HepG2 (cell line): Measurements from ENCODE around the gene SDHAF3. TPM values are rescaled to one million over a fixed set of nuclear protein-coding genes. Genes with fewer than 3 reads are reported as not detected.

Experiments used
- ATAC-seq: fragments of 200-7000 bp; cut with Tn5 transposase; 3 replicates; pipeline ENCODE4 v1.9.1; 2020; ENCODE audit warnings: mild to moderate bottlenecking, moderate library complexity
- BruUV-seq: library from RNA; stranded (reverse); fragments of 400-500 nt; replicated peaks from 2 replicates; lab custom pipeline; 2021; lab: Mats Ljungman, UMichigan
- CTCF ChIA-PET: fragments of 300-600 bp; formaldehyde crosslinking; extraction: SDS; loops from one replicate; lab custom pipeline; 2021; ENCODE audit warnings: low total read pairs, inconsistent platforms, low intra/inter-chr PET ratio; lab: Yijun Ruan, JAX
- POLR2A ChIA-PET: fragments of 350-600 bp; sonication (Branson Sonifier 250); formaldehyde crosslinking; loops from one replicate; lab custom pipeline; 2020; ENCODE audit warnings: antibody characterized with exemption, inconsistent platforms; lab: Yijun Ruan, JAX
- DNase-seq: peaks from one replicate; pipeline ENCODE4 v3.0.0-alpha.2; 2015; ENCODE audit warnings: low spot score
- FAIRE-seq: peaks from 3 replicates; lab custom pipeline; 2011; peaks lifted over from hg19 to GRCh38; lab: Jason Lieb, UNC
- H2AFZ ChIP-seq: one replicate; pipeline ENCODE4 v1.6.1; 2011; ENCODE audit warnings: low read length, inconsistent platforms
- H3K27ac ChIP-seq: fragments of 300-600 bp; 3 replicates; pipeline ENCODE4 v1.8.0; 2011; ENCODE audit warnings: mixed run types, mild to moderate bottlenecking, mixed read lengths, low read length, inconsistent platforms; ENCODE audit not compliant: insufficient read depth; ENCODE audit errors: extremely low read length
- H3K27me3 ChIP-seq, 2 experiments: fragments of 200-600 bp in 1 of 2; 2 replicates in 1 of 2; 3 replicates in 1 of 2; pipeline versions ENCODE4 v1.6.0 to v1.8.0; 2011; ENCODE audit warnings: low read length in 2 of 2, mild to moderate bottlenecking in 2 of 2, moderate library complexity in 2 of 2, inconsistent platforms in 1 of 2; ENCODE audit not compliant: insufficient read depth in 2 of 2, control insufficient read depth in 1 of 2
- H3K36me3 ChIP-seq, 2 experiments: fragments of 200-600 bp in 1 of 2; replicated peaks in 1 of 2; 2 replicates in 1 of 2; 3 replicates in 1 of 2; pipeline versions ENCODE4 v1.5.1 to v1.8.0; 2011; ENCODE audit warnings: low read length in 2 of 2, inconsistent platforms in 1 of 2; ENCODE audit not compliant: insufficient read depth in 2 of 2, control insufficient read depth in 1 of 2
- H3K4me1 ChIP-seq: 2 replicates; pipeline ENCODE4 v1.5.1; 2012; ENCODE audit warnings: low read length, inconsistent platforms; ENCODE audit not compliant: insufficient read depth
- H3K4me2 ChIP-seq: 2 replicates; pipeline ENCODE4 v1.6.0; 2011; ENCODE audit warnings: low read depth, low read length, inconsistent platforms
- H3K4me3 ChIP-seq, 3 experiments: fragments of 200-600 bp in 1 of 3; sonication (generic), shearing (Covaris generic) in 1 of 3; replicated peaks in 1 of 3; 2 replicates each; pipeline ENCODE4 v1.5.1; 2011 to 2016; ENCODE audit warnings: low read length in 3 of 3, inconsistent platforms in 2 of 3, low read depth in 2 of 3, mild to moderate bottlenecking in 2 of 3, control low read depth in 1 of 3, mixed read lengths in 1 of 3; ENCODE audit not compliant: insufficient read depth in 1 of 3
- H3K79me2 ChIP-seq: one replicate; pipeline ENCODE4 v1.6.1; 2011; ENCODE audit warnings: low read length, inconsistent platforms; ENCODE audit not compliant: insufficient read depth
- H3K9ac ChIP-seq: 2 replicates; pipeline ENCODE4 v1.6.0; 2011; ENCODE audit warnings: mild to moderate bottlenecking, low read depth, low read length, inconsistent platforms; ENCODE audit not compliant: insufficient read depth
- H3K9me3 ChIP-seq: 2 replicates; pipeline ENCODE4 v1.5.1; 2012; ENCODE audit warnings: mild to moderate bottlenecking, low read length
- H4K20me1 ChIP-seq: 2 replicates; pipeline ENCODE4 v1.6.0; 2011; ENCODE audit warnings: inconsistent platforms, mild to moderate bottlenecking, low read length, moderate library complexity; ENCODE audit not compliant: insufficient read depth
- ARID3A ChIP-seq: IDR thresholded peaks from 2 replicates; pipeline ENCODE4 v1.6.1; 2012; ENCODE audit warnings: low read depth, low read length, improper control_type of control experiment
- CBX2 ChIP-seq, 2 experiments: fragments of 200-600 bp in 1 of 2; sonication (generic); formaldehyde crosslinking in 1 of 2; IDR thresholded peaks; 2 replicates each; pipeline versions ENCODE4 v1.7.0 to v1.8.1; 2018 to 2022; ENCODE audit warnings: low read depth in 2 of 2, low read length in 1 of 2, mild to moderate bottlenecking in 1 of 2, missing genetic modification reagents in 1 of 2
- CHD2 ChIP-seq: IDR thresholded peaks from 2 replicates; pipeline ENCODE4 v1.6.1; 2011; ENCODE audit warnings: low read depth, low read length, improper control_type of control experiment
- KDM1A ChIP-seq: IDR thresholded peaks from 2 replicates; pipeline ENCODE4 v1.6.1; 2016; ENCODE audit warnings: missing compliant biosample characterization
- MAFK ChIP-seq, 2 experiments: IDR thresholded peaks in 1 of 2; conservative IDR thresholded peaks in 1 of 2; 2 replicates each; pipeline ENCODE4 v1.6.1; 2011; ENCODE audit warnings: improper control_type of control experiment in 2 of 2, low read length in 2 of 2
- MLXIP ChIP-seq: sonication (generic); formaldehyde crosslinking; IDR thresholded peaks from 2 replicates; pipeline ENCODE4 v1.9.0; 2021; ENCODE audit warnings: missing genetic modification reagents, borderline replicate concordance
- SALL2 ChIP-seq: sonication (generic); formaldehyde crosslinking; IDR thresholded peaks from 2 replicates; pipeline ENCODE4 v1.8.1; 2023; ENCODE audit warnings: mild to moderate bottlenecking, missing genetic modification reagents, inconsistent platforms
- SMC3 ChIP-seq: IDR thresholded peaks from 2 replicates; pipeline ENCODE4 v1.6.1; 2011; ENCODE audit warnings: low read length, improper control_type of control experiment
- ZNF124 ChIP-seq: sonication (generic); formaldehyde crosslinking; IDR thresholded peaks from 2 replicates; pipeline ENCODE4 v1.4.0; 2020; ENCODE audit warnings: missing genetic modification reagents
- WGBS: methylation state at CpG from one replicate; pipeline ENCODE4 v1.1.6; 2017; ENCODE audit warnings: low lambda C conversion rate; 5-methylcytosine and 5-hydroxymethylcytosine counted together
- in situ Hi-C: cut with HindIII; loops from 2 replicates; pipeline ENCODE4 v1.10.0; 2017; ENCODE audit warnings: low pct_unique_long_range_greater_than_20kb; ENCODE audit not compliant: extremely low pct_ligation_motif_present
- intact Hi-C: fragments of 100-400 bp; cut with micrococcal nuclease; formaldehyde crosslinking; loops from one replicate; pipeline ENCODE4 v1.10.0; 2022; ENCODE audit not compliant: unreplicated experiment
- polyA plus RNA-seq, 8 experiments: library from polyadenylated mRNA; depleted of rRNA in 3 of 8; stranded (reverse) in 7 of 8; unstranded in 1 of 8; fragments of >200 nt; fragmentation: Illumina TruSeq in 4 of 8; extraction: Trizol in 4 of 8; gene quantifications; 2 replicates each; pipeline versions ENCODE4 v1.2.1 to v1.2.3, GENCODE V29; 2011 to 2016; ENCODE audit warnings: low read depth in 4 of 8, missing spikeins in 1 of 8, mixed read lengths in 1 of 8; ENCODE audit not compliant: insufficient read depth in 1 of 8
- total RNA-seq, 5 experiments: library from RNA; depleted of rRNA; stranded (reverse); fragments of >200 nt; fragmentation: Illumina TruSeq; extraction: Trizol; gene quantifications; 2 replicates each; pipeline ENCODE4 v1.2.3, GENCODE V29; 2016; ENCODE audit warnings: low read depth in 1 of 5

SDHAF3 gene
- total and polyA plus RNA-seq, 2 of the 13 experiments (the other 11 are each of a cell fraction or from before 2014, with no cell fraction given) = 15.2 to 32.6 TPM

GRCh38 chr7:97104719-97105238 is 12.7 kb upstream of the SDHAF3 start (continued):
- TF ChIP-seq MLXIP = no peak
- TF ChIP-seq CBX2 (IDR thresholded peaks at IDR 0.05; ENCODE audit: low read depth, low read length) = no peak
- TF ChIP-seq CBX2 (CRISPR knock-in tag; IDR thresholded peaks at IDR 0.05; ENCODE audit: low read depth) = no peak
- TF ChIP-seq CHD2 = no peak
- TF ChIP-seq SMC3 = peak; percentile 86

- H3K79me2 ChIP-seq = no peaks in the 10 kb centered on the region
- no peaks in the 10 kb centered on the region for H4K20me1 ChIP-seq
- H3K4me3 ChIP-seq = no peak overlapping the region
- peaks cover 6% of the 10 kb centered on the region; the same call in 1 of the 2 replicates for H3K9me3 ChIP-seq
- ChIA-PET CTCF (interaction anchor here (1.9 kb wide), 1 partner anchor 739 kb away, joined by 3 read pairs; no protein-coding TSS in a partner anchor), POLR2A (no interaction called here)
- WGBS = 2% methylated on average over 2 of the region's 2 CpGs
- no peak overlapping the region for H3K27ac ChIP-seq
- no peaks in the 10 kb centered on the region; the same call in 1 of the 2 replicates for H3K4me1 ChIP-seq
- BruUV-seq = no TSS peak
- H2AFZ ChIP-seq = no peak overlapping the region
- FAIRE-seq (no peak), ATAC-seq (no peak), DNase-seq (no peak)
- H3K36me3 ChIP-seq = no peaks in the 10 kb centered on the region
- H3K27me3 ChIP-seq = peaks cover 0 to 3% of the 10 kb centered on the region in 2 experiments; a peak in 1 of 5 replicates
- in situ Hi-C loops (no loop called here), intact Hi-C loops (no loop called here)
- H3K9ac ChIP-seq = no peak overlapping the region
- TF ChIP-seq ARID3A (no peak), MAFK (conservative IDR thresholded peaks at IDR 0.05 in 1 of 2, IDR thresholded peaks at IDR 0.05 in 1 of 2; ENCODE audit: low read length in 2 of 2) (no peak), KDM1A (CRISPR knock-in tag) (no peak), SALL2 (CRISPR knock-in tag) (no peak), ZNF124 (CRISPR knock-in tag) (peak; percentile 96; the same call in 1 of the 2 replicates)
- H3K4me2 ChIP-seq = no peak overlapping the region
Measured at GRCh38 chr7:97107192-97107800, 10.2 kb upstream of the SDHAF3 start.
